ENCODE measurements around the gene KCNC3.

KCNC3 gene

GRCh38 chr19:50311723-50312635 is 17.2 kb downstream of the KCNC3 start:
- Histone ChIP-seq H3K4me1 (ENCODE audit: control insufficient read depth in 5 of 5, insufficient read depth in 5 of 5, low read length in 5 of 5) (no peaks in the 10 kb centered on the region), H3K9me3 (ENCODE audit: control insufficient read depth in 5 of 5, low read length in 5 of 5) (peaks cover 0 to 10% (median 8%) of the 10 kb centered on the region in 5 donors), H3K27ac (ENCODE audit: low read depth, low read length) (no peak overlapping the region), H3K4me3 (ENCODE audit: low read depth in 1 of 5, low read length in 5 of 5) (no peak overlapping the region), H3K9ac (ENCODE audit: low read length in 5 of 5) (no peak overlapping the region), H3K27me3 (ENCODE audit: control insufficient read depth in 5 of 5, insufficient read depth in 4 of 5, low read length in 5 of 5) (peaks cover 26 to 57% (median 38%) of the 10 kb centered on the region in 5 donors), H3K36me3 (ENCODE audit: control insufficient read depth in 5 of 5, insufficient read depth in 5 of 5, low read length in 5 of 5) (peaks cover 0 to 14% (median 9%) of the 10 kb centered on the region in 5 donors)

- peaks cover 0 to 12% (median 8%) of the 10 kb centered on the region in 5 donors for H3K9me3 ChIP-seq (ENCODE audit: control insufficient read depth in 5 of 5, low read length in 5 of 5)
- H3K4me3 ChIP-seq (ENCODE audit: low read depth in 1 of 5, low read length in 5 of 5) = no peak overlapping the region
- H3K4me1 ChIP-seq (ENCODE audit: control insufficient read depth in 5 of 5, insufficient read depth in 5 of 5, low read length in 5 of 5) = no peaks in the 10 kb centered on the region
- H3K36me3 ChIP-seq (ENCODE audit: control insufficient read depth in 5 of 5, insufficient read depth in 5 of 5, low read length in 5 of 5) = peaks cover 0 to 18% (median 12%) of the 10 kb centered on the region in 5 donors
- peaks cover 26 to 58% (median 38%) of the 10 kb centered on the region in 5 donors for H3K27me3 ChIP-seq (ENCODE audit: control insufficient read depth in 5 of 5, insufficient read depth in 4 of 5, low read length in 5 of 5)
- H3K27ac ChIP-seq (ENCODE audit: low read depth, low read length) = no peak overlapping the region
- H3K9ac ChIP-seq (ENCODE audit: low read length in 5 of 5) = no peak overlapping the region
Observed at GRCh38 chr19:50310759-50311465, 18.3 kb downstream of the KCNC3 start.

GRCh38 chr19:50309396-50310125 is 19.6 kb downstream of the KCNC3 start:
- peaks cover 26 to 51% (median 34%) of the 10 kb centered on the region in 5 donors for H3K27me3 ChIP-seq (ENCODE audit: control insufficient read depth in 5 of 5, insufficient read depth in 4 of 5, low read length in 5 of 5)
- H3K4me1 ChIP-seq (ENCODE audit: control insufficient read depth in 5 of 5, insufficient read depth in 5 of 5, low read length in 5 of 5) = no peaks in the 10 kb centered on the region
- no peak overlapping the region for H3K9ac ChIP-seq (ENCODE audit: low read length in 5 of 5)
- no peak overlapping the region for H3K4me3 ChIP-seq (ENCODE audit: low read depth in 1 of 5, low read length in 5 of 5)
- peaks cover 0 to 12% (median 8%) of the 10 kb centered on the region in 5 donors for H3K9me3 ChIP-seq (ENCODE audit: control insufficient read depth in 5 of 5, low read length in 5 of 5)
- peaks cover 0 to 20% (median 12%) of the 10 kb centered on the region in 5 donors for H3K36me3 ChIP-seq (ENCODE audit: control insufficient read depth in 5 of 5, insufficient read depth in 5 of 5, low read length in 5 of 5)
- H3K27ac ChIP-seq (ENCODE audit: low read depth, low read length) = no peak overlapping the region

GRCh38 chr19:50308991-50309390 is 20.2 kb downstream of the KCNC3 start:
- Histone ChIP-seq H3K4me3 (ENCODE audit: low read depth in 1 of 5, low read length in 5 of 5) (no peak overlapping the region), H3K36me3 (ENCODE audit: control insufficient read depth in 5 of 5, insufficient read depth in 5 of 5, low read length in 5 of 5) (peaks cover under 1 to 20% (median 12%) of the 10 kb centered on the region in 5 donors), H3K4me1 (ENCODE audit: control insufficient read depth in 5 of 5, insufficient read depth in 5 of 5, low read length in 5 of 5) (no peaks in the 10 kb centered on the region), H3K9ac (ENCODE audit: low read length in 5 of 5) (no peak overlapping the region), H3K9me3 (ENCODE audit: control insufficient read depth in 5 of 5, low read length in 5 of 5) (peaks cover 0 to 12% (median 8%) of the 10 kb centered on the region in 5 donors), H3K27ac (ENCODE audit: low read depth, low read length) (no peak overlapping the region), H3K27me3 (ENCODE audit: control insufficient read depth in 5 of 5, insufficient read depth in 4 of 5, low read length in 5 of 5) (peaks cover 26 to 45% (median 30%) of the 10 kb centered on the region in 5 donors)

GRCh38 chr19:50303558-50303957 is 25.6 kb downstream of the KCNC3 start:
- Histone ChIP-seq H3K27me3 (ENCODE audit: control insufficient read depth in 5 of 5, insufficient read depth in 4 of 5, low read length in 5 of 5) (peaks cover 0 to 5% (median 0%) of the 10 kb centered on the region in 5 donors), H3K9me3 (ENCODE audit: control insufficient read depth in 5 of 5, low read length in 5 of 5) (peaks cover 0 to 16% (median 14%) of the 10 kb centered on the region in 5 donors), H3K4me3 (ENCODE audit: low read depth in 1 of 5, low read length in 5 of 5) (no peak overlapping the region), H3K4me1 (ENCODE audit: control insufficient read depth in 5 of 5, insufficient read depth in 5 of 5, low read length in 5 of 5) (no peaks in the 10 kb centered on the region), H3K36me3 (ENCODE audit: control insufficient read depth in 5 of 5, insufficient read depth in 5 of 5, low read length in 5 of 5) (peaks cover 7 to 23% (median 18%) of the 10 kb centered on the region in 5 donors), H3K27ac (ENCODE audit: low read depth, low read length) (no peak overlapping the region), H3K9ac (ENCODE audit: low read length in 5 of 5) (no peak overlapping the region)

- no peaks in the 10 kb centered on the region for H3K4me1 ChIP-seq (ENCODE audit: control insufficient read depth in 5 of 5, insufficient read depth in 5 of 5, low read length in 5 of 5)
- H3K4me3 ChIP-seq (ENCODE audit: low read depth in 1 of 5, low read length in 5 of 5) = no peak overlapping the region
- peaks cover 3 to 17% (median 14%) of the 10 kb centered on the region in 5 donors for H3K36me3 ChIP-seq (ENCODE audit: control insufficient read depth in 5 of 5, insufficient read depth in 5 of 5, low read length in 5 of 5)
- H3K27me3 ChIP-seq (ENCODE audit: control insufficient read depth in 5 of 5, insufficient read depth in 4 of 5, low read length in 5 of 5) = peaks cover 0 to 4% (median 0%) of the 10 kb centered on the region in 5 donors
- H3K9me3 ChIP-seq (ENCODE audit: control insufficient read depth in 5 of 5, low read length in 5 of 5) = peaks cover 0 to 10% (median 4%) of the 10 kb centered on the region in 5 donors
- no peak overlapping the region for H3K9ac ChIP-seq (ENCODE audit: low read length in 5 of 5)
- H3K27ac ChIP-seq (ENCODE audit: low read depth, low read length) = no peak overlapping the region
Observed at GRCh38 chr19:50301607-50301971, 27.6 kb downstream of the KCNC3 start.

- Histone ChIP-seq H3K9me3 (ENCODE audit: control insufficient read depth in 5 of 5, low read length in 5 of 5) (peaks cover 0 to 10% (median 4%) of the 10 kb centered on the region in 5 donors), H3K4me3 (ENCODE audit: low read depth in 1 of 5, low read length in 5 of 5) (no peak overlapping the region), H3K27me3 (ENCODE audit: control insufficient read depth in 5 of 5, insufficient read depth in 4 of 5, low read length in 5 of 5) (peaks cover 0 to 4% (median 0%) of the 10 kb centered on the region in 5 donors), H3K4me1 (ENCODE audit: control insufficient read depth in 5 of 5, insufficient read depth in 5 of 5, low read length in 5 of 5) (no peaks in the 10 kb centered on the region), H3K27ac (ENCODE audit: low read depth, low read length) (no peak overlapping the region), H3K36me3 (ENCODE audit: control insufficient read depth in 5 of 5, insufficient read depth in 5 of 5, low read length in 5 of 5) (peaks cover 3 to 17% (median 15%) of the 10 kb centered on the region in 5 donors), H3K9ac (ENCODE audit: low read length in 5 of 5) (no peak overlapping the region)
Observed at GRCh38 chr19:50300814-50301606, 28.2 kb downstream of the KCNC3 start.

GRCh38 chr19:50300051-50300450 is 29.1 kb downstream of the KCNC3 start:
- Histone ChIP-seq H3K4me3 (ENCODE audit: low read depth in 1 of 5, low read length in 5 of 5) (no peak overlapping the region), H3K27me3 (ENCODE audit: control insufficient read depth in 5 of 5, insufficient read depth in 4 of 5, low read length in 5 of 5) (peaks cover 0 to 4% (median 0%) of the 10 kb centered on the region in 5 donors), H3K9me3 (ENCODE audit: control insufficient read depth in 5 of 5, low read length in 5 of 5) (peaks cover 0 to 10% (median 4%) of the 10 kb centered on the region in 5 donors), H3K27ac (ENCODE audit: low read depth, low read length) (no peak overlapping the region), H3K36me3 (ENCODE audit: control insufficient read depth in 5 of 5, insufficient read depth in 5 of 5, low read length in 5 of 5) (peaks cover 3 to 17% (median 15%) of the 10 kb centered on the region in 5 donors), H3K9ac (ENCODE audit: low read length in 5 of 5) (no peak overlapping the region), H3K4me1 (ENCODE audit: control insufficient read depth in 5 of 5, insufficient read depth in 5 of 5, low read length in 5 of 5) (no peaks in the 10 kb centered on the region)
